AG08395 (cell line): Measurements from ENCODE around the gene ATAD3C.
"Not testable (repeated sequence)": the region's sequence is repeated elsewhere in the genome, so short reads cannot be mapped to it uniquely, and the experiment has no call there.

Source experiments
- DNase-seq: peaks from one replicate; pipeline ENCODE4 v3.0.0; 2012; ENCODE audit warnings: mixed read lengths, low spot score

ATAD3C gene

GRCh38 chr1:1508775-1509464 lies 59.4 kb downstream of the ATAD3C start:
- DNase-seq: not testable (repeated sequence)

GRCh38 chr1:1509465-1509850 lies 60.0 kb downstream of the ATAD3C start:
- DNase-seq: not testable (repeated sequence)

- DNase-seq: no peak
These were observed 61.5 kb downstream of the ATAD3C start for GRCh38 chr1:1510912-1511532.

GRCh38 chr1:1511533-1512285 lies 62.2 kb downstream of the ATAD3C start, which contains the start of gene ATAD3A:
Gene ATAD3A (plus strand): TSS chr1:1512162. CDS start chr1:1512269, 107 bp downstream.
- peak; percentile 99 for DNase-seq

- DNase-seq: not testable (repeated sequence)
These were observed 62.9 kb downstream of the ATAD3C start for GRCh38 chr1:1512425-1512824.

- DNase-seq: not testable (repeated sequence)
These were observed 64.2 kb downstream of the ATAD3C start for GRCh38 chr1:1513675-1514074.

- not testable (repeated sequence) for DNase-seq
These were observed 64.9 kb downstream of the ATAD3C start for GRCh38 chr1:1514376-1514775.

- DNase-seq: not testable (repeated sequence)
These were observed 67.4 kb downstream of the ATAD3C start for GRCh38 chr1:1516923-1517322.

GRCh38 chr1:1517973-1518620 lies 68.6 kb downstream of the ATAD3C start:
- no peak for DNase-seq

GRCh38 chr1:1518621-1519007 lies 69.1 kb downstream of the ATAD3C start:
- DNase-seq: not testable (repeated sequence)
